K562 treated with DMSO at 1 percent for 48 hours (cell line): ENCODE data around the gene OR2T35. TPM values are rescaled to one million over a fixed set of nuclear protein-coding genes. Genes with fewer than 3 reads are reported as not detected.

Experiments used
- total RNA-seq: library from RNA; unstranded; fragments of 300-600 nt; gene quantifications from 2 replicates; pipeline ENCODE4 v1.2.3, GENCODE V29; 2022; ENCODE audit warnings: low replicate concordance; ENCODE audit errors: extremely low read depth

Gene OR2T35
- not detected in 2 replicates for total RNA-seq

GRCh38 chr1:248645178-248645577, at the start of gene OR2T35:
Gene OR2T35 (minus strand): TSS chr1:248645278. CDS start chr1:248639258, 6,020 bp downstream.

GRCh38 chr1:248655354-248655753, 10.3 kb upstream of the OR2T35 start, which contains the start of gene OR2T27:
Gene OR2T27 (minus strand): TSS chr1:248655528. CDS start chr1:248650884, 4,644 bp downstream.

GRCh38 chr1:248634991-248635390, 10.1 kb downstream of the OR2T35 start, which contains the start of gene OR2T11:
Gene OR2T11 (minus strand): TSS chr1:248635091. CDS start chr1:248627128, 7,963 bp downstream.

GRCh38 chr1:248597589-248597988, 47.5 kb downstream of the OR2T35 start, which contains the start of gene OR2T10:
Gene OR2T10 (minus strand): TSS chr1:248597700. CDS start chr1:248593768, 3,932 bp downstream.

Other genes starting within 250 kb of the OR2T35 start
- gene OR2T1, start 242.2 kb downstream of the OR2T35 start, total RNA-seq, result not detected in 2 replicates
- not detected in 2 replicates for gene OR2T2, start 199.6 kb downstream of the OR2T35 start, total RNA-seq
- gene OR2T3, start 171.9 kb downstream of the OR2T35 start, total RNA-seq, result not detected in 2 replicates
- not detected in 2 replicates for gene OR2T5, start 156.7 kb downstream of the OR2T35 start, total RNA-seq
- gene OR2G6, start 137.2 kb downstream of the OR2T35 start, total RNA-seq, result not detected in 2 replicates
- not detected in 2 replicates for gene OR2T29, start 82.5 kb downstream of the OR2T35 start, total RNA-seq
- not detected in 2 replicates for gene OR2T34, start 70.5 kb downstream of the OR2T35 start, total RNA-seq
- gene OR2T10, start 47.6 kb downstream of the OR2T35 start, total RNA-seq, result not detected in 2 replicates
- gene OR2T11, start 10.2 kb downstream of the OR2T35 start, total RNA-seq, result not detected in 2 replicates
- not detected in 2 replicates for gene OR2T27, start 10.2 kb upstream of the OR2T35 start, total RNA-seq
- gene OR14I1, start 57.5 kb upstream of the OR2T35 start, total RNA-seq, result not detected in 2 replicates
- not detected in 2 replicates for gene LYPD8, start 110.5 kb upstream of the OR2T35 start, total RNA-seq
- not detected in 2 replicates for gene SH3BP5L, start 180.6 kb upstream of the OR2T35 start, total RNA-seq
- gene ZNF672, start 192.9 kb upstream of the OR2T35 start, total RNA-seq, result not detected in 2 replicates
- gene ZNF692, start 213.8 kb upstream of the OR2T35 start, total RNA-seq, result not detected in 2 replicates